Stimulated activated CD4-positive, alpha-beta T cell treated with anti-CD3 and anti-CD28 coated beads, Interleukin-15, amount 100 ng/mL, for 48 hours (primary cell): ENCODE data around the gene CEBPA.

Source experiments
- DNase-seq, 2 donors: peaks; one replicate each; pipeline ENCODE4 v3.0.0-alpha.2; 2020; ENCODE audit warnings: low read depth in 2 of 2

The CEBPA gene

DNA sequence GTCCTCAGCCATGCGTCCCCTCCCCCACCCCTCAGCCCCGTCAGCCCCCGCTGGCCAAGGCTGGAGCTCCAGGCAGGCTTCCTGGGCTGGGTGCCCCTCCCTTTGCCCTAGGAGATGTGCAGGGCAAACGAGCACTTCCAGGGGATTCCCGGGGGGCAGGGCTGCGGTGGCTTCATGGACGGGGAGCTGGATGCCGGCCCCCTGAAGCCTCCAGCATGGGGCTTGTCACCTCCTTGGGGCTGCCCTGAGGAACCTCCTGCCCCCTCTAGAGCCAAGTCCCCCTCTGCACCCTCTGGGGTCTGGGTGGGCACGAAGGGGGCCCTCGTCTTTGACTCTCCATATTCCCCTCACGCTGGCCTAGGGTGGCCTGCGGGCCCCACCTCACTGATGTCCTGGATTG is 51.3 kb downstream of the CEBPA start:
- no peak for DNase-seq

DNA sequence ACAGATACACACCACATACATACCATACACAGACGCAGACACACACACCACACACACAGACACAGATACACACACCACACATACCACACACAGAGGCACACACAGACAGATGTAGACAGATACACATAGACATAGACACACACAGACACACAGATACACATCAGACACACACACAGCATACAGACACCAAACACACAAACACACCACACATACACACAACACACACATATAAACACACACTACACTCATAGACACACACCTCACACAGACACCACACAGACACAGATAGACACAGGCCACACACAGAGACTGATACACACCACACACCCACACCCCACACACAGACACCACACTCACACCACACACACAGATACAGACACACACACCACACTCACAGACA is 51.8 kb downstream of the CEBPA start:
- no peak for DNase-seq
